ENCODE measurements around the gene TMEM183A.

- no peak for TF ChIP-seq CTCF (IDR thresholded peaks at IDR 0.05; ENCODE audit: poor library complexity)
- no peak for TF ChIP-seq EZH2 (IDR thresholded peaks at IDR 0.05; ENCODE audit: borderline replicate concordance)
These were observed 19.8 kb downstream of the TMEM183A start for GRCh38 chr1:203026666-203027663.
